ENCODE data around the gene SLIT1. TPM values are rescaled to one million over a fixed set of nuclear protein-coding genes. Genes with fewer than 3 reads are reported as not detected.

SLIT1 gene
- total RNA-seq, 1 donor from 2014 or later, result 0.51 TPM

DNA sequence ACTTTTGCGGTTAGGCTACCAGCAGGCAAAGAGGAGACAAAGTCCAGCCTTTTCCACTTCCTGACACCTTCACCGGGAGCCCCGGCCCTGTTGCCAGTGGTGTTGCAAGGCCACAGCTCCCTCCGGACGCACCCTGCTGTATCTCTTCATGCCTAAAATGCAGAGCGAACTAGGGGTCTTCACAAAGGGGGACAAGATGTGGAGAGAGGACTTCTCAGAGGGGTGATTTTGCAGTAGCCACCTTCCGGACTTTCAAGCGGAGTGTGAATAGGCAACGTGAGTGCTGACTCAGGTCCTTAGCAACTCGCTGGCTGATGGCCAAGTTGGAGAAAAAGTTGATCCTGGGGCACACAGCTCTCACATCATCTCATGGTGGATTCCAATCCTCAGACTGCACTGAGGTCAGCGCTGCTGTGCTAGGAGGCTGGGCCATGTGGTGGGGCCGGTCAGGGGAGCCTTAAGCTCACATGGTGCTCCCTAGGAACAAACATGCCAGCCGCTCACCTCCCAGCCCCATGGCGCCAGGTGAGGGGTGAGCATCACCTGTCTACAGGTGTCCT lies 187.3 kb downstream of the SLIT1 start:
- H3K4me1 Mint-ChIP-seq, result no peaks in the 10 kb centered on the region
- intact Hi-C loops (cut with micrococcal nuclease), result no loop called here
- no peaks in the 10 kb centered on the region for H3K9me3 Mint-ChIP-seq
- ATAC-seq (ENCODE audit: low read depth) (no peak), DNase-seq (no peak)
- no peak overlapping the region for H3K4me3 Mint-ChIP-seq
- CTCF ChIA-PET, result interaction anchor here (0.8 kb wide), 1 partner anchor 27 kb away, joined by 3 read pairs; no protein-coding TSS in a partner anchor
- H3K27me3 Mint-ChIP-seq, result no peaks in the 10 kb centered on the region
- H3K27ac Mint-ChIP-seq, result no peak overlapping the region
- TF ChIP-seq, protein P1, sequence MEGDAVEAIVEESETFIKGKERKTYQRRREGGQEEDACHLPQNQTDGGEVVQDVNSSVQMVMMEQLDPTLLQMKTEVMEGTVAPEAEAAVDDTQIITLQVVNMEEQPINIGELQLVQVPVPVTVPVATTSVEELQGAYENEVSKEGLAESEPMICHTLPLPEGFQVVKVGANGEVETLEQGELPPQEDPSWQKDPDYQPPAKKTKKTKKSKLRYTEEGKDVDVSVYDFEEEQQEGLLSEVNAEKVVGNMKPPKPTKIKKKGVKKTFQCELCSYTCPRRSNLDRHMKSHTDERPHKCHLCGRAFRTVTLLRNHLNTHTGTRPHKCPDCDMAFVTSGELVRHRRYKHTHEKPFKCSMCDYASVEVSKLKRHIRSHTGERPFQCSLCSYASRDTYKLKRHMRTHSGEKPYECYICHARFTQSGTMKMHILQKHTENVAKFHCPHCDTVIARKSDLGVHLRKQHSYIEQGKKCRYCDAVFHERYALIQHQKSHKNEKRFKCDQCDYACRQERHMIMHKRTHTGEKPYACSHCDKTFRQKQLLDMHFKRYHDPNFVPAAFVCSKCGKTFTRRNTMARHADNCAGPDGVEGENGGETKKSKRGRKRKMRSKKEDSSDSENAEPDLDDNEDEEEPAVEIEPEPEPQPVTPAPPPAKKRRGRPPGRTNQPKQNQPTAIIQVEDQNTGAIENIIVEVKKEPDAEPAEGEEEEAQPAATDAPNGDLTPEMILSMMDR (IDR thresholded peaks at IDR 0.05), result no peak
- H3K36me3 Mint-ChIP-seq (ENCODE audit: low read depth), result no peaks in the 10 kb centered on the region
- POLR2A ChIA-PET, result no interaction called here

DNA sequence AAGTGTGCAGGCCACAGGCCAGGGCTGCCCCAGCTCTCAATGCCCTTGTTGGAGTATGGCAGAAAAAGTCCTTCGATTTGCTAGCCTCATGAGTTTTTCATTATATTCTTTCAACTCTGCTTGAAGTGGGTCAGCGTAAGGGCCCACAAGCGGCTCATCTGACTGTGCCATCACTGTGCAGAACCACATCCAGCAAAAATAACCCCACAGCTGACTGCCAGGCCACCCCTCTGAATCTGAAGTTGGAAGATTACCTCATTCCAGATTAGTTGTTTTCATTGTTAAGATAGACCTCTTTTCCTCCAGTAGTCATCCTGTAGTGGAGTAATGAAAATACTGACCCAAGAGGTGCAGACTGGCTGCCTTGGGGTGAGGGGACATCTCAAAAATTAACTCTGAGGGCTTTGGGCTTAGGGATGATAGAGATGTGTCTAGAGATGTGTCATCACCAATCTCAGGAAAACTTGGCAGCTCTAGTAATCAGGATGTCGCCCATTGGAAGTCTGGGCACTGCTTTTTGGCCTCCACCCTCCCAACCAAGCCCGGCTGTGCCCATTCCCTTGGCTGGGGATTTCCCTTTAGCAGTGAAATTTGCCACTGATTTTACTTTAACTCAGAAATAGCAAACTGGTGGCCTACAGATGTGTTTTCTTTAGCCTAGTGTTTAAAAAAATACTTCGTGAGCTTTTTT lies 189.3 kb downstream of the SLIT1 start:
- intact Hi-C loops (cut with micrococcal nuclease), result no loop called here
- Mint-ChIP-seq H3K9me3 (no peaks in the 10 kb centered on the region), H3K4me3 (no peak overlapping the region), H3K27me3 (no peaks in the 10 kb centered on the region), H3K4me1 (peaks cover 9% of the 10 kb centered on the region), H3K27ac (no peak overlapping the region), H3K36me3 (ENCODE audit: low read depth) (no peaks in the 10 kb centered on the region)
- TF ChIP-seq, protein P1 (IDR thresholded peaks at IDR 0.05), result no peak
- ChIA-PET POLR2A (no interaction called here), CTCF (no interaction called here)
- DNase-seq (no peak), ATAC-seq (ENCODE audit: low read depth) (no peak)

DNA sequence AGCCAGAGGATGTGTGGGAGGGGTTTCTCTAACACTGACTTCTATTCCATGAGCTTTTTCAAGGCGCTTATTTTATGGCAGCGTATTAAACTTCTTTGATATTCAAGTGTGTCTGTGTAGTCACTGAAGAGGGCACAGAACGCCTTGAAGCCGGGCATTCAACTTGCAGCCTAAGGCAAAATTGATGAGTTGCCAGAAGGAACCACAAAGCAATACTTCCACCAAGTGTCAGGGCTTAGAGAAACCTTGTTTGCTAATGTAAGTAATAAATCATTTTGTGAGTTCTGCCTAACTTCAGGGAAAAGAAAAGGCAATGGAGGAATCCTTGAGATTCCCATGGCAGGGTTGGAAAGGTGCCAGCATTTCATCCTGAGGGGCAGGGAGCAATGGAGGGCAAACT lies 189.9 kb downstream of the SLIT1 start:
- POLR2A ChIA-PET, result no interaction called here
- Mint-ChIP-seq H3K4me3 (no peak overlapping the region), H3K27ac (no peak overlapping the region), H3K9me3 (no peaks in the 10 kb centered on the region), H3K4me1 (peaks cover 9% of the 10 kb centered on the region), H3K36me3 (ENCODE audit: low read depth) (no peaks in the 10 kb centered on the region), H3K27me3 (no peaks in the 10 kb centered on the region)
- no peak for ATAC-seq (ENCODE audit: low read depth)
- no peak for DNase-seq
- CTCF ChIA-PET, result no interaction called here
- TF ChIP-seq, protein P1 (IDR thresholded peaks at IDR 0.05), result no peak
- intact Hi-C loops (cut with micrococcal nuclease), result no loop called here

DNA sequence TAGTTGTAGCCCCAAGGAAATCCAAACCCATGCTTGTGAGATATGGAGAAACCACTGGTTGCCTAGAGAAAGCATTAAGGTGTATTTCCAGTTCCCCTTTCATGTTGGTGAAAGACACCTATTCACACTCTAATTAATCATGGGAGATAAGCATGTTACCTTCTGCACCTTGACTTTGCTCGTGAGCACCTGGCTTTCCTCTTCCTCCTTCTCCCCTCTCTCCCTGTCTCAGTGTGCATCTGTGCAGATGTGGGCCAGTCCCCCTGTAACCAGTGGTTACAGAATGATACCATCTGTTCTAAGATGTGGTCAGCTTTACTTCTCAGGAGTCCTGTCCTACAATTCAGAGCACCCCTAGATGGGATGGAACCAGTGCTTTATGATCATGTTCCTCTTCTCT lies 193.0 kb downstream of the SLIT1 start:
- no peaks in the 10 kb centered on the region for H3K9me3 Mint-ChIP-seq
- ChIA-PET POLR2A (no interaction called here), CTCF (no interaction called here)
- TF ChIP-seq, protein P1 (IDR thresholded peaks at IDR 0.05), result no peak
- DNase-seq (no peak), ATAC-seq (ENCODE audit: low read depth) (no peak)
- intact Hi-C loops (cut with micrococcal nuclease), result no loop called here
- H3K4me3 Mint-ChIP-seq, result no peak overlapping the region
- H3K27ac Mint-ChIP-seq, result no peak overlapping the region
- no peaks in the 10 kb centered on the region for H3K36me3 Mint-ChIP-seq (ENCODE audit: low read depth)
- no peaks in the 10 kb centered on the region for H3K27me3 Mint-ChIP-seq
- H3K4me1 Mint-ChIP-seq, result peaks cover 9% of the 10 kb centered on the region

DNA sequence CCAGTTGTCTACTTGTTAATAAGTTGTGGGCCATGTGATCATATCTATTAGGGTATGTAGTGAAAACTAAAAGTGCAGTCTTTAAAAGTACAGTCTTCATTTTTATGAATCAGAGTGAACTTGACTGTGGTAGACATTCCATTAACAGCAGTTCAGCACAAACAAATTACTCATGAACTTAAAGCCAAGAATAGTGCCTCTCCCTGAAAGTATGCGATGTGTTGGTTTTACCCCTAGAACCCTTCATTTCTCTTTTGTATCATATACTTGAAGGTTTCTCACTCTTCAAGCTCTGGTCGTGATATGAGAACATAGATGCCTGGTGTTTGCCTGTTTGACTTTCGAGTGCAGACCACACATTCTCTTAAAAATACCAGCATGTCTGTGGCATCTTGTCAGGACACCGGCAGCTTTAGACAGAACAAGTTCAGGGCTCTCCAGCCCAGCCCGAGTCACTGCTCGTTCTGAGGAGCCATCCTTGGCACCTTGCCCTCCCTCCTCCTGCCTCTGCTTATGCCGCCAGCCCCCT lies 194.4 kb downstream of the SLIT1 start:
- Mint-ChIP-seq H3K4me1 (peaks cover 9% of the 10 kb centered on the region), H3K27me3 (no peaks in the 10 kb centered on the region), H3K9me3 (no peaks in the 10 kb centered on the region), H3K27ac (no peak overlapping the region), H3K4me3 (no peak overlapping the region), H3K36me3 (ENCODE audit: low read depth) (no peaks in the 10 kb centered on the region)
- POLR2A ChIA-PET, result no interaction called here
- CTCF ChIA-PET, result interaction anchor here (0.9 kb wide), 1 partner anchor 34 kb away, joined by 4 read pairs; no protein-coding TSS in a partner anchor
- TF ChIP-seq, protein P1 (IDR thresholded peaks at IDR 0.05), result no peak
- intact Hi-C loops (cut with micrococcal nuclease), result no loop called here
- no peak for DNase-seq
- no peak for ATAC-seq (ENCODE audit: low read depth)

All from activated B cell treated with CpG ODN at 0.5 μM for 24 hours (primary cell).